Keratinocyte (primary cell): ENCODE results near the gene ADCY5. TPM values are rescaled to one million over a fixed set of nuclear protein-coding genes. Genes with fewer than 3 reads are reported as not detected.

ENCODE experiments used
- DNase-seq: peaks from one replicate; pipeline ENCODE4 v3.0.0-alpha.2; 2011; ENCODE audit warnings: low read depth, missing footprints, low spot score
- FAIRE-seq: peaks from 2 replicates; lab custom pipeline; 2011; peaks lifted over from hg19 to GRCh38; lab: Jason Lieb, UNC
- H2AFZ ChIP-seq: 2 replicates; pipeline ENCODE4 v1.6.0; 2012; ENCODE audit warnings: low read length, control low read depth, inconsistent platforms; ENCODE audit not compliant: control insufficient read depth
- H3K27ac ChIP-seq: 2 replicates; pipeline ENCODE4 v1.5.1; 2011; ENCODE audit warnings: low read length; ENCODE audit not compliant: control insufficient read depth, insufficient read depth
- H3K27me3 ChIP-seq: 3 replicates; pipeline ENCODE4 v1.6.0; 2011; ENCODE audit warnings: low read length; ENCODE audit not compliant: control insufficient read depth, insufficient read depth; ENCODE audit errors: extremely low read depth
- H3K36me3 ChIP-seq, 2 experiments: 2 replicates in 1 of 2; 3 replicates in 1 of 2; pipeline ENCODE4 v1.5.1; 2011; ENCODE audit warnings: low read length in 2 of 2, mild to moderate bottlenecking in 1 of 2; ENCODE audit not compliant: control insufficient read depth in 2 of 2, insufficient read depth in 2 of 2; ENCODE audit errors: extremely low read depth in 1 of 2
- H3K4me1 ChIP-seq: 3 replicates; pipeline ENCODE4 v1.5.1; 2011; ENCODE audit warnings: low read length; ENCODE audit not compliant: control insufficient read depth, insufficient read depth; ENCODE audit errors: extremely low read depth
- H3K4me2 ChIP-seq: 3 replicates; pipeline ENCODE4 v1.6.0; 2011; ENCODE audit warnings: low read depth, low read length; ENCODE audit not compliant: control insufficient read depth, insufficient read depth; ENCODE audit errors: extremely low read depth
- H3K4me3 ChIP-seq, 3 experiments: fragments of 200-600 bp in 1 of 3; sonication (generic) in 1 of 3; 2 replicates in 2 of 3; 3 replicates in 1 of 3; pipeline ENCODE4 v1.5.1; 2011 to 2016; ENCODE audit warnings: low read length in 3 of 3, mild to moderate bottlenecking in 3 of 3, control low read depth in 2 of 3, inconsistent platforms in 1 of 3, low read depth in 1 of 3, mixed read lengths in 1 of 3, mixed run types in 1 of 3, moderate library complexity in 1 of 3; ENCODE audit not compliant: control insufficient read depth in 2 of 3, insufficient read depth in 2 of 3; ENCODE audit errors: extremely low read depth in 1 of 3
- H3K79me2 ChIP-seq: 2 replicates; pipeline ENCODE4 v1.6.0; 2012; ENCODE audit warnings: low read length; ENCODE audit not compliant: control insufficient read depth, insufficient read depth
- H3K9ac ChIP-seq: 3 replicates; pipeline ENCODE4 v1.6.0; 2011; ENCODE audit warnings: low read length; ENCODE audit not compliant: control insufficient read depth, insufficient read depth; ENCODE audit errors: extremely low read depth
- H3K9me1 ChIP-seq: 3 replicates; pipeline ENCODE4 v1.6.0; 2011; ENCODE audit warnings: low read length; ENCODE audit not compliant: control insufficient read depth, insufficient read depth; ENCODE audit errors: extremely low read depth
- H3K9me3 ChIP-seq: 2 replicates; pipeline ENCODE4 v1.5.1; 2012; ENCODE audit warnings: low read depth, low read length; ENCODE audit not compliant: control insufficient read depth
- H4K20me1 ChIP-seq: 3 replicates; pipeline ENCODE4 v1.6.0; 2011; ENCODE audit warnings: low read length; ENCODE audit not compliant: control insufficient read depth, insufficient read depth; ENCODE audit errors: extremely low read depth
- CTCF ChIP-seq, 3 experiments: IDR thresholded peaks in 1 of 3; conservative IDR thresholded peaks in 1 of 3; optimal IDR thresholded peaks in 1 of 3; 2 replicates in 2 of 3; 3 replicates in 1 of 3; pipeline versions ENCODE3 to v1.5.1; 2011; ENCODE audit warnings: low read length in 3 of 3, mild to moderate bottlenecking in 3 of 3, moderate library complexity in 2 of 3, control low read depth in 1 of 3, inconsistent platforms in 1 of 3; ENCODE audit not compliant: insufficient read depth in 2 of 3; ENCODE audit errors: extremely low read depth in 1 of 3
- EZH2 ChIP-seq: IDR thresholded peaks from one replicate; pipeline ENCODE4 v1.6.1; 2012; ENCODE audit warnings: inconsistent platforms, mild to moderate bottlenecking, low read length, moderate library complexity
- dilution Hi-C: fragments of 300-500 bp; cut with MboI; formaldehyde crosslinking; loops from one replicate; pipeline ENCODE4 v1.7.0; 2020; ENCODE audit warnings: low sequenced_read_pairs; ENCODE audit not compliant: extremely low pct_ligation_motif_present
- polyA plus RNA-seq, 5 experiments: library from polyadenylated mRNA; depleted of rRNA in 3 of 5; stranded (reverse) in 3 of 5; stranded (forward) in 1 of 5; unstranded in 1 of 5; fragments of >200 nt; gene quantifications; 1 replicate in 1 of 5; 2 replicates in 3 of 5; 3 replicates in 1 of 5; pipeline versions ENCODE4 v1.2.1 to v1.2.3, GENCODE V29; 2011 to 2012; ENCODE audit warnings: missing spikeins in 2 of 5, low read depth in 1 of 5, low replicate concordance in 1 of 5

The ADCY5 gene
- polyA plus RNA-seq, 1 donor (not counting 4 experiments of a cell fraction or from before 2014, with no cell fraction given), result not detected

GRCh38 chr3:123256256-123256655, 192.6 kb downstream of the ADCY5 start:
- no peak for DNase-seq
- H3K36me3 ChIP-seq, result no peaks in the 10 kb centered on the region
- no peaks in the 10 kb centered on the region for H3K9me3 ChIP-seq

GRCh38 chr3:123246866-123247265, 202.0 kb downstream of the ADCY5 start:
- no peak for DNase-seq
- no peaks in the 10 kb centered on the region for H3K79me2 ChIP-seq
- H3K27ac ChIP-seq, result no peak overlapping the region
- no peak overlapping the region for H3K9ac ChIP-seq
- H3K9me1 ChIP-seq, result no peaks in the 10 kb centered on the region
- H3K4me2 ChIP-seq, result no peak overlapping the region
- H3K9me3 ChIP-seq, result no peaks in the 10 kb centered on the region
- H2AFZ ChIP-seq, result no peak overlapping the region
- no peaks in the 10 kb centered on the region for H3K27me3 ChIP-seq
- TF ChIP-seq EZH2 (no peak), CTCF (optimal IDR thresholded peaks at IDR 0.05 in 1 of 3, IDR thresholded peaks at IDR 0.05 in 1 of 3, conservative IDR thresholded peaks at IDR 0.05 in 1 of 3; ENCODE audit: extremely low read depth in 1 of 3, insufficient read depth in 2 of 3, low read length in 3 of 3) (no peak)
- dilution Hi-C loops, result no loop called here
- FAIRE-seq, result no peak
- H3K36me3 ChIP-seq, result peaks cover 6% of the 10 kb centered on the region in 2 experiments
- no peaks in the 10 kb centered on the region for H4K20me1 ChIP-seq
- no peak overlapping the region for H3K4me3 ChIP-seq
- H3K4me1 ChIP-seq, result no peaks in the 10 kb centered on the region

More at GRCh38 chr3:123256256-123256655, 192.6 kb downstream of the ADCY5 start:
- no peaks in the 10 kb centered on the region for H3K9me1 ChIP-seq
- no peak overlapping the region for H3K9ac ChIP-seq
- no peaks in the 10 kb centered on the region for H3K79me2 ChIP-seq
- no peaks in the 10 kb centered on the region for H3K27me3 ChIP-seq
- H3K4me1 ChIP-seq, result peaks cover 2% of the 10 kb centered on the region
- no peak overlapping the region for H3K27ac ChIP-seq
- H3K4me3 ChIP-seq, result no peak overlapping the region
- dilution Hi-C loops, result no loop called here
- TF ChIP-seq EZH2 (no peak), CTCF (optimal IDR thresholded peaks at IDR 0.05 in 1 of 3, IDR thresholded peaks at IDR 0.05 in 1 of 3, conservative IDR thresholded peaks at IDR 0.05 in 1 of 3; ENCODE audit: extremely low read depth in 1 of 3, insufficient read depth in 2 of 3, low read length in 3 of 3) (no peak)
- no peak for FAIRE-seq
- no peak overlapping the region for H2AFZ ChIP-seq
- H4K20me1 ChIP-seq, result no peaks in the 10 kb centered on the region
- H3K4me2 ChIP-seq, result no peak overlapping the region
